DLD1 (cell line): ENCODE data around the gene ZSWIM3.

Experiments
- in situ Hi-C: cut with HindIII; loops from 2 replicates; pipeline ENCODE4 v1.10.0; 2017; ENCODE audit warnings: low sequenced_read_pairs

Gene ZSWIM3

DNA sequence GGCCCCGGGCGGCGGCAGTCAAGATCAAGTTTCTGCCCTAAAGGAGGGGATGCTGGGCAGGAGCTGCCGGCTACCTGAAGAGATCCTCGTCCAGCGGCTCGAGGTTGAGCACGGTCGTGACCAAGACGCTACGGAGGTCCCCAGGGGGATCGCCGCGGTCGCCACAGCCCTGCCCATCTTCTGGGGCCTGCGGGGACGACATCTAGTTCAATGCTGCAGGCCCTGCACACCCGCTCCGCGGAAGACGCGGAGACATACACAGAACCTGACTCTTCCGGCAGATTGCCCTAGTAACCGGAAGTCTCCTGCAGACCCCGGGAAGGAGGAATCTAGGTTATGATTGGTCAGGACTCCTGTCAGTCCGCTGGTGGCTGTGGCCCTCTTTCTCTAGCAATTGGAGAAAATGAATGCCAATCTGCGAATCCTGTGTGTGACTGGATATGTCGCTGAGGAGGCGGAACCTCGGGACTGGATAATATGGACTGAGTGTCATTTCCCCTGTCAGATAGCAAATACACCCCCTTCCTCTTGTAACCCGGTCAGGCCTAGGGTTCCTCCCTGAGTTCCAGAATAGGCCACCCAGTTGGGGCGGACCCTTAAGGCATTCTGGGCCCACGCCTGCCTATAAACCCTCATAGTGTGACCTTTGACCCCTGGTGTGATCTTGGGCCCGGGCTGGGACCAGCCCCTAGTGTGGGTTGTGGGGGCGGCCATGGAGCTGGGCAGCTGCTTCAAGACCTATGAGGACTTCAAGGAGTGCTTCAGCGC lies at the start of gene ZSWIM3, which contains the start of gene ACOT8:
TSS of gene ZSWIM3 (plus strand) at position 501 of the 768 bp plus-strand sequence. CDS start at position 713, 212 bp downstream.
TSS of gene ACOT8 (minus strand) at position 279 of the 768 bp plus-strand sequence. CDS start at position 202, 77 bp downstream.
- in situ Hi-C loops: no loop called here

DNA sequence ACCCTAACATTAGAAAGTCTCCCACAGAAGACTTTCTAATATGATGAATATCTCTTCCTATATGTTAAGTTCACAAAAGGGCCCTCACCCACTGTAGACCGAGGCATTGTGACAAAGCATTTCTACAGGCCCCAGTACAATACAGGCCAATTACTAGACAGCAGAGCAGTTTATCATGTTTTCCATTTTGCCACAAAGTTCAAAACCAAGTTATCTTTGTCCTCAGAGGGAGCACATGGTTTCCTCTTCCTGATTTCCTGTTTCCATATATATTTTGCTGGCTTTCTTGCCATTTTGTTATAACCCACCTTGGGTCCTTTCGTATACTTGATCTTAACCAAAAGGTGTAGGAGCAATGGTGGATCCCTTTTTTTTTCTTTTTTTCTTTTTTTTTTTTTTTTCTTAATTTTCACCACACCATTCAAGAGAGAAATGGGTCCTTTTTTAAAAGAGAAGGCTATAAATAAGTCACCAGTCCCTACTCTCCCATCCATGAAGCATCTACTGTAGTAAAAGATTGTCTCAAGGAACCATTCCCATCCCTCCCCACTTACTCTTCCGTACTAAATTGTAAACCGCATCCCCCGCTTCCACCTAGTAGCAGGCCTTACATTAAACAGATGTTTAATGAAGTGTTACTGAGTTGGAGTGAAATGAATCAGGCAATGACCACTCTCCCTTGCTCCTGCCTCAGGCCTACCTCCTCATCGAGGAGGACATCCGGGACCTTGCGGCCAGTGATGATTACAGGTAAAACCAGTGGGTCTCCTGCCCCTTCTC lies 47.0 kb upstream of the ZSWIM3 start:
- in situ Hi-C loops: loop anchor here (25.0 kb wide), 1 partner anchor 127 kb away; the partner anchor contains the start of gene PCIF1

DNA sequence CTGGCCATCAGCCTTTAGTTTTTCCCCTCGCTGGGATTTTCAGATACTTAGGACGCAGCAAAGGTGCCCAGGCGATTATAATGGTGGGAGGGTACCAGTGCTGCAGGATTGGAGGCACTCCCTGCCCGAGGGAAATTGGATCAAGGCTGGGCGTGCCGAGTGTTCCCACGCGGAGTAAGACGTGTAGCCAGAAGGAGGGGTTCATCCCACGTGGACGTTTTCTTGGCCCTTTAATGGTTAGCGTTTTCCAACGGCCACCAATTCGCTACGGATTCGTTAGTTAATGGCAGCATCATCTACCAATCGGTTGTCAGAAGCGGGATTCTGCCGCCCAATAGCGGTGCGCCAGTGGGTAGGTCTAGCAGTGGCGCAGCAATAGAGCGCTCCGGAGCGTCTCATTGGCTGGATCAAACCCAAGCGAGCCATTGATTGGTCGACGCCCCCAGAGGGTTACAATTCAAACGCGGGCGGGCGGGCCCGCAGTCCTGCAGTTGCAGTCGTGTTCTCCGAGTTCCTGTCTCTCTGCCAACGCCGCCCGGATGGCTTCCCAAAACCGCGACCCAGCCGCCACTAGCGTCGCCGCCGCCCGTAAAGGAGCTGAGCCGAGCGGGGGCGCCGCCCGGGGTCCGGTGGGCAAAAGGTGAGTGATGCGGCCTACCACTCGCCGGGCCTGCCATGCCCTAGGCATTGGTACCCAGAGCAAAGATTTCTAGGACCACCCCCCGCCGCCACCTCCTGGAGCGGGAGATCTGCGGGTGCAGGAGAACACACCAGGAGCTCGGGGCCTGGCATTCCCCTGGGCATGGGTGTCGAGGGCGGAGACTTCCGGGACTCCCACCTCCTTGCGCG lies 45.0 kb upstream of the ZSWIM3 start, which contains the start of gene UBE2C:
TSS of gene UBE2C (plus strand) at position 488 of the 849 bp plus-strand sequence. CDS start at position 540, 52 bp downstream.
- in situ Hi-C loops: loop anchor here (25.0 kb wide), 1 partner anchor 125 kb away; the partner anchor contains the start of gene PCIF1

DNA sequence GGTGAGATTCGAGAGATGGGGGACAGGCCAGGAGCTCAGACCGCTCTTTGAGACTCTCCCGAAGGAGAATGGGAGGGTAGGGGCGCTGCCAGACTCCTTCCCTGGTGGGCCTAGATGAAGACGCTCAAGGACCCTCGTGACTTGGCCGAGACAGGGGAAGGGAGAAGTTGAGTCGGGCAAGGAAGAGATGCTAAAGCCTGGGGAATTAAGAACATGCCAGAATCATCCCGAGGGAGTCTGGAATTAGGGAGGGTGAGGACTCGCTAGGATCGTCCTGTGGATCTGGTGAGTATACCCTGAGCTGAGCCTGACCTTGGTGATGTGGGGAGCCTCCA lies 44.4 kb upstream of the ZSWIM3 start:
- in situ Hi-C loops: loop anchor here (25.0 kb wide), 1 partner anchor 124 kb away; the partner anchor contains the start of gene PCIF1

DNA sequence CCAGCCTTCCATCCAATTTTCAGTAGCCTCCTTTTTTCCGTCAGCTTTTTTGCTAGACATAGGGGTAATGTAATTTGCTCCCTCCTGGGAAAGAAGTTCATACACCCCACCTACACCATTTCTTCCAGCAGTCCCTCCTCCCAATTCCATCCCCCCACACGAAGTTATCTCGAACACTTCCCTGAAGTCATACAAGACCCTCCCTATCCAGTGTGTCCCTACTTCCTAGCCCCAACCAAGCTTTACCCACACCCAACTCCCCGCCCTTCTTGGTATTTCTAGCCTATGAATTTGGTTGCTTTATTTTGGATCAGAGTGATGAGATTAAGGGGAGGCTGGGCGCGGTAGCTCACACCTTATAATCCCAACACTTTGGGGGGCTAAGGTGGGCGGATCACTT lies 43.9 kb upstream of the ZSWIM3 start:
- in situ Hi-C loops: loop anchor here (25.0 kb wide), 1 partner anchor 124 kb away; the partner anchor contains the start of gene PCIF1

DNA sequence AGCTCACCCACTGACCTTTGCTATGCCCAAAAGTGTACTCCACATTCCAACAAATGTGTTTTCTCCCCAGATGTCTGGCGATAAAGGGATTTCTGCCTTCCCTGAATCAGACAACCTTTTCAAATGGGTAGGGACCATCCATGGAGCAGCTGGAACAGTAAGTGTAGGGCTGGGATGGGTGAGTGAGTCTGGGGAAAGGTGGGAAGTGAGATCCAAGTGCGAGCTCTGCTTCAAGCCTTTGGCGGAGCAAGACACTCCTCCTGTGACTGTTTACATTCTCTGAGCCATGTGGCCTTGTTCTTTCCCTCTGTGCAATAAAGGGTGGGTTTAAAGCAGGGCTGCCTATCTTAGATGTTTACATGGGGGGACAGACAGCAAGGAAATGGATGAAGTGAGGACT lies 43.1 kb upstream of the ZSWIM3 start:
- in situ Hi-C loops: loop anchor here (25.0 kb wide), 1 partner anchor 123 kb away; the partner anchor contains the start of gene PCIF1

DNA sequence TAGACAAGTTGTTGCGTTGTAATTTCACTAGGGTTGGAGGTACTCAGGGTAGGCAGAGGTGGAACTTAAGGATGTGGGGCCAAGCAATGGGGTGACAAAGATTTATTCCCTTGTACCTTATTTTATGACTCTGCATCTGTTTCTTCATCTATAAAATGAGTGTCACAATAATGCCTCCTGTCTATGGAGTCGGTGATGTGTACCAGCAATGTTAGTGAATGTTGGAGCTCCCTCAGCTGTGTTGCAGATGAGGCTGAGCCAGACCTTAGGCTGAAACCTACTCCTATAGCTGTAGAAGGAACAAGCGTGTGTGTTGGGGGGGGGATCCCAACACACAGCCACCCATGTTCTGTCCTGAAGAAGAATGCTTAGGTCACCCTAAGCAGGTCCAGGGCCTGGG lies 40.5 kb upstream of the ZSWIM3 start:
- in situ Hi-C loops: loop anchor here (25.0 kb wide), 1 partner anchor 120 kb away; the partner anchor contains the start of gene PCIF1

DNA sequence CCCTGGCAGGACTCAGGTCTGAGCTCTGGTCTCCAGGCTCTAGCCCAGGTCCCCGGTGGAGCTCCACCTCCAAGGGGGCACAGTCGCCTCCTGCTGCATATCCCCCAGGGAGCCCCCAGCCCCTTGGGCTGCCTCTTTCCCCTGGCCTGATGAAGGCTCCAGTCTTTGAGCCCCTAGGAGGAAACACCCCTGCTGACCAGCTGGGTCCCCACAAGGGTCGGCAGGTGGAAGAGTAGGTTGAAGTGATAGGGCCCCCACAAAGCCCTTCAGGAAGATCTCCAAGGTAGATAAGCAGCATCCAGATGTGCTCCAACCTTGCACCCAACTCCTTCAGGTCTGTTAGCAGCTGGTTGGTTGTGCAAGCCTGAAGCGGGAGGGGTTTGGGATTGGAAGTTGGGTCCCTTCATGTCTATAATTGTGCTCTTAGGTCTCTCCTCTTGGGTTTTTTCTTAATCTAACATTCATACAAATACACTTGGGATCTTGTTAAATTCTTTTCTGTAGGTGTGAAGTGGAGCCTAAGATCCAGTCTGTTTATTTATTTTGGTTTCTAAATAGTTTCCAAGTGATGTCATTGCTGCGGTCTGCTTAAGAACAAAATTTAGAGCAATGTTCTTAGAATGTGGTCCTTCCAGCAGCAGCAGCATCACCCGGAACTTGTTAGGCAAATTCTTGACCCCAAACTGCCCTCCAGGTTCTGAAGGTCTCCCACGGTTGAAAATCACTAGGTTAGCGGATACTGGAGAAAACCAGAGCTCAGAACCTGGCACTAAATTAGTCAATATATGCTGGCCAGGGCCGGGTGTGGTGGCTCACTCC lies 39.8 kb upstream of the ZSWIM3 start:
- in situ Hi-C loops: loop anchor here (25.0 kb wide), 1 partner anchor 120 kb away; the partner anchor contains the start of gene PCIF1

DNA sequence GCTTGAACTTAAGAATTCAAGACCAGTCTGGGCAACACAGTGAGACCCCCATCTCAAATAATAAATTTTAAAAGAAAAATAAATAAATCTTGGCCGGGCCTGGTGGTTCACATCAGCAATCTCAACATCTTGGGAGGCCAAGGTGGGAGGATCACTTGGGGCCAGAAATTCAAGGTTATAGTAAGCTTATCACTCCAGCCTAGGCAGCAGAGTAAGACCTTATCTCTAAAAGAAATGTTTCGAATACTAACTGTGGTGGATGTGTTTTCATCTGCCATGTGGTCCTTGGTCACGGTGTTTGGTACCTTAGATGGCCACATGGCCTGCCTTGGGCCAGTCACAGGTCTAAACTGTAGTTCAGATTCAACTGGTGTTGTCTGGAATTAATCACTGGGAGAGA lies 39.2 kb upstream of the ZSWIM3 start:
- in situ Hi-C loops: loop anchor here (25.0 kb wide), 1 partner anchor 119 kb away; the partner anchor contains the start of gene PCIF1

DNA sequence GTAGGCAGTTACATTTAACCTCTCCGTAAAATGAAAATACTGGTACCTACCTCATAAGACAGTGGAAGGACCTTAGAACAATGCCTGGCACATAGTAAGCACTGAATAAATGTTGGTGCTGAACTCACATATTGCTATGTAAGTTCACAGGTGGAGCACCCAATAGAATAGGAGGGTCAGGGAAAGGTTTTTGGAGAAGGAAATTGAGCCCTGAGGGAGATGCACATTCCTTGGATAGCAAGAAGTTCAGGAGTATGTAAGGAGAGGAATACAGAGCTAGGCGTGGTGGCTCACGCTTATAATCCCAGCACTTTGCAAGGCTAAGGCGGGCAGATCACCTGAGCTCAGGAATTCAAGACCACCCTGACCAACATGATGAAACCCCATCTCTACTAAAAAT lies 37.9 kb upstream of the ZSWIM3 start:
- in situ Hi-C loops: loop anchor here (25.0 kb wide), 1 partner anchor 118 kb away; the partner anchor contains the start of gene PCIF1

DNA sequence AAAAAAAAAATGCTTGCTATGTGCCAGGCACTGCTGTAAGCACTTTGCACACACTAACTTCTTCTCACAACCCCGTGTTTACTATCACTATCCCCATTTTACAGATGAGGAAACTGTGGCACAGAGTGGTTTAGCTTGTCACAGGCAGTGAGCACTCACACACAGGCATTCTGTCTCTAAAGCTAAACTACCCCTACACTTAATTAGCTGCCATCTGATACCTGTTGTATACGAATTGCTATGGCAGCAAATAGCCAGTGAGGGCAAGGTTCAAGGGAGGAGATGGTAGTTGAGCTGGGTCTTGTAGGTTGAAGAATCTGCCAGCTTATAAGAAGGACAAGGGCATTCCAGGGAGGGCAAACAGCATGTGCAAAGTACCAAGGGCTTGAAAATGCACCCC lies 35.5 kb upstream of the ZSWIM3 start:
- in situ Hi-C loops: loop anchor here (25.0 kb wide), 1 partner anchor 115 kb away; the partner anchor contains the start of gene PCIF1

DNA sequence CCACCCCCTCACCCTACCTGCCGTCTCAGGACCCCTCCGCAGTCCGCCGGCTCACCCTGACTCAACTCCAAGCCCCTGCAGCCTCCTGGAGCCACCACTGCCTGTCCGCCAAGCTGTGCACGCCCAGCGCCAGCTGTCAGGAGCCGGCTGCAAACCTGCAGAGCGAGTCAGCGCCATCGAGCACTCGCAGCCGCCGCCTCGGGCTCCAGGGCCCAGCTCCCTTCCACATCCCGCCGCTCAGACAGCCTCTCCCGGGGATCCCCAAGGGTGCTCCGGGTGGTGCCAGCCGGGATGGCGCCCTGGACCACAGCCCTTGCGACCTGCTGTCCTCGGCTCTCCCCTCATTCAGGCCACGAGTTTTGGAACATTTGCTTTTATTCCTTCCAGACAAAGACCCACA lies 34.6 kb upstream of the ZSWIM3 start:
- in situ Hi-C loops: loop anchor here (25.0 kb wide), 1 partner anchor 114 kb away; the partner anchor contains the start of gene PCIF1

DNA sequence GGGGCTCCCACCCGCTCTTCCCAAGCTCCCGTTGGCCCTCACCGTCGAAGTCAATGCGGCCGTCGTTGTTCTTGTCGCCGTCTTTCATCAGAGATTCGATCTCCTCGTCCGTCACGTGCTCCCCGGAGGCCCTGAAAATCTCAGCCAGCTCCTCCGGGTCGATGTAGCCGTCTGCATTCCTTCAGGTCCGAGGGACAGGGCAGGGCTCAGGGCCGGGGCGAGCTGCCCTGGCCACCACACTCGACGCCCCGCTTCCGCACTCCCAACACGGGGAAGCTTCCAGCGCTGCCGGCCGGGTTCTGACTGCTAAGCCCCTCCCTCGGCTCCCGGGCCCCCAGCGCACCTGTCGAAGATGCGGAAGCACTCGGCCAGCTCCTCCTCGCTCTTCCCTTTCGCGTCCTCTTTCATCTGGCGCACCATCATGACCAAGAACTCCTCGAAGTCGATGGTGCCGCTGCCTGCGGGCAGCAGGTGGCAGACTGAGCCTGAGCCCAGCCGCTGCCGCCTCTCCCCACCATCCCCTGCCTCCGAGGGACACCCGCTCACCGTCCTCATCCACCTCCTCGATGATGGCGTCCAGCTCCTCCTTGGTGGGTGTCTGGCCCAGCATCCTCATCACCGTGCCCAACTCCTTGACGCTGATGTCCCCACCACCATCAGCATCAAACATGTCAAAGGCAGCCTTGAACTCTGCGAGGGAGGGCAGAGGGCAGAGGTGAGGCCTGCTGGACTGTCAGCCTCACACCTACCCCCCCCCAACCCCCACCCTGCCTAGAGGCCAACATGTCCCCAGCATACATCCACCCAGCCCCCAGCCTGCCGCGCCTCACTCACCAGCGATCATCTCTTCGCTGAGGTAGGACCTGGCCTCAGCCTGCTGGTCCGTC lies 33.2 kb upstream of the ZSWIM3 start:
- in situ Hi-C loops: loop anchor here (25.0 kb wide), 1 partner anchor 113 kb away; the partner anchor contains the start of gene PCIF1

DNA sequence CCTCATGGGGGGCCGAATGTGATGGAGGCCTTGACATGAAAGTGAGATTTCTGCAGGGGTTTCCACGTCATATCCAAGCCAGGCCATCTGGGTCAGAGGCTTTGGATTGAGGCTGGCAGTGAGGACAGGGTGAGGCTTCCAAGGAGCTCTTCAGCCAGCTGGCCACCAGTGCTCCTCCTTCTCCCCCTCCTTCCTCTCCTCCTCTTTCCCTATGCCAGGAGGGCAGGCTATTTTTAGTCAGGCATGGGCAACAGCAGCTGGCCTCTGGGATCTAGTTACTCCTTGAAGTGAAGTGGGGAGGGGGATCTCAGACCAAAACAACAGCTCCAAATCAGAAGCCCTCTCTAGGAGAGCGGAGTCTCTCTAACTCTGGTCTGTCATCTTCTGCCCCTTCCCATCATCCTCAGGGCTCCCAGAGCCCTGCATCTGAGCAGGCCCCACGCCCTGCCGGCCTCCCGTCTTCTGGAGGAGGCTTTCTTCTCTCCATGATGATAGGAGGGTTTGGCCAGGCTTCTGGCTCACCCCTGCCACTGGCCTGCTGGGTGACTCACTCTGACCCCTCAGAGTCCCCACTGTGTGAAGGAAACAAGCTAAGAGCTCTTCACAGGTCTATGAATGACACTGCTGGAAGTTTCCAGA lies 30.9 kb upstream of the ZSWIM3 start:
- in situ Hi-C loops: no loop called here

DNA sequence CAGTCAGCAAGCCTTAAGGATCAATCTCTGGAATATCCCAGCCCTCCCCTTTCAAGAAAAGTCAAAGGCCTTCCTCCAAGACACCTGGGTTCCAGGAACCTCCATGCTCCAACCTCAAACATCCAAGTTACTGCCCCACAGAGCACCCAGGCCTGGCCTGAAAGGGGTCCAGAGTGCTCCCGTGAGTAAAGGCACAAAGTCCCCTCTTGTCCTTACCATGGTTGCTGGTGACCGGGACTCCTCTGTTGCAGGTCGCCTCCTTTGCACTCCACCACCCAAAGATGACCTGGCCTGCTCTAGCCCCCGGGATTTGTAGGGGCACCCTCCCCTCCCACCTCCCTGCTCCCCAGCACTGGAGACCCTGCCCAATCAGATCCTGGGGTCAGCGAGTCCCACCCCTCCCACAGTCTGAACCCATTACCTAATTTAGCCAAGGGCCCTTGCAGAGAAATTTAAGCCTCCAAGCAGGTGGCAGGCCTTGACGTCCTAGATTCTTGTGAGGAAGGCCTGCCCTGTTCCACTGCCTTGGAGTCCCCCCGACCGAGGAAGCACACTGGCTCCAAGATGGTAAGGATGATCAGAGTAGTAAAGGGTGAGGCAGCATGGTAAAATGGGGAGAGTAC lies 30.3 kb upstream of the ZSWIM3 start, which contains the start of gene TNNC2:
TSS of gene TNNC2 (minus strand) at position 283 of the 623 bp plus-strand sequence. CDS start at position 219, 64 bp downstream.
- in situ Hi-C loops: no loop called here

DNA sequence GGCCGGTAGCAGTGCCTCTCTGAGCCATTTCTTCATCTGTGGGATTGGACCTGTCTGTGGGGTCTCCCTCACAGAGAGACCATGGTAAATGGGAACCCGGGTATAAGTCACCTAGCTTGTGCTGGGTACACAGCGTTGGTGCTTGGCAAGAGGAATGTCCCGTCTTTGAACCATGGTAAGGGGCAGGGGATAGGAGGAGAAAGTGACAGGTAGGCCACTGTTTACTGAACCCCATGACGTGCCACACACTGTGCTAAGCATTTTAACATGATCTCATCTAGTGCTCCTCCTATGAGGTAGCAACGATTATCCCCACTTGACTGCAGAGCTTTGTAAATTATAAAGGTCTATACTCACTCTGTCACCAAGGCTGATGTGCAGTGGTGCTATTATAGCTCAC lies 29.7 kb upstream of the ZSWIM3 start:
- in situ Hi-C loops: no loop called here

DNA sequence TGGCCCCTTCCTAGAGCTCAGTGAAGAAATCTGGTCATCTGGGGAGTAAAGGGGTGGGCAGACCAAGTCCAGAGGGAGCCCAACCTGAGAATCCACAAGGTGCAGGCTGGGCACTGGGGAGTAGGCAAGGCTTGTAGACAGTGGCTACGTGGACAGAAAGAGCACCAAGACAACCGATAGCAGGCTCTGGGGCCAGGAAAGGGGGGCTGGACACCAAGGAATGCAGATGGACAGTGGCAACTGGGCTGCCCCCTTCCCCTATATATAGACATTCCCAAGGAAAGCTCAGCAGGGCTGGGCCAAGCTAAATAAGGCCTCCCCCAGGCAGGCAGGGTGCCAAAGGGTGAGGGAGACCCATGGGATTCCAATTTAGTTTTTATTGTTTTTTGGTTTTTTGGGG lies 28.8 kb upstream of the ZSWIM3 start:
- in situ Hi-C loops: no loop called here
